CD14-positive monocyte (primary cell): ENCODE data around the gene IRS1. TPM values are rescaled to one million over a fixed set of nuclear protein-coding genes. Genes with fewer than 3 reads are reported as not detected.

Experiments
- DNase-seq, 3 donors: peaks; one replicate each; pipeline ENCODE4 v3.0.0-alpha.2; 2011 to 2022
- H2AFZ ChIP-seq: 2 replicates; pipeline ENCODE4 v1.6.0; 2012; ENCODE audit warnings: mild to moderate bottlenecking, low read depth, low read length, inconsistent platforms; ENCODE audit not compliant: insufficient read depth, poor library complexity, severe bottlenecking
- H3K27ac ChIP-seq, 2 donors: 1 replicate in 1 of 2; 2 replicates in 1 of 2; pipeline ENCODE4 v1.5.1; 2012 to 2013; ENCODE audit warnings: low read length in 2 of 2, control low read depth in 1 of 2, inconsistent platforms in 1 of 2, low read depth in 1 of 2, mild to moderate bottlenecking in 1 of 2
- H3K27me3 ChIP-seq, 2 donors: one replicate each; pipeline versions ENCODE4 v1.6.0 to v1.6.1; 2011 to 2013; ENCODE audit warnings: low read length in 2 of 2; ENCODE audit not compliant: control insufficient read depth in 2 of 2, insufficient read depth in 2 of 2
- H3K36me3 ChIP-seq, 2 donors: replicated peaks in 1 of 2; 1 replicate in 1 of 2; 2 replicates in 1 of 2; pipeline versions ENCODE4 v1.5.1 to v1.6.1; 2012 to 2013; ENCODE audit warnings: low read length in 2 of 2, control low read depth in 1 of 2, inconsistent platforms in 1 of 2, mild to moderate bottlenecking in 1 of 2; ENCODE audit not compliant: insufficient read depth in 2 of 2, control insufficient read depth in 1 of 2
- H3K4me1 ChIP-seq, 2 donors: 1 replicate in 1 of 2; 2 replicates in 1 of 2; pipeline versions ENCODE4 v1.5.1 to v1.6.1; 2012 to 2013; ENCODE audit warnings: low read length in 2 of 2, control low read depth in 1 of 2, inconsistent platforms in 1 of 2, mild to moderate bottlenecking in 1 of 2, moderate library complexity in 1 of 2; ENCODE audit not compliant: insufficient read depth in 2 of 2, control insufficient read depth in 1 of 2
- H3K4me2 ChIP-seq: replicated peaks from 2 replicates; pipeline ENCODE3; 2012; ENCODE audit warnings: low read length, moderate library complexity, mild to moderate bottlenecking; ENCODE audit not compliant: poor library complexity, severe bottlenecking; ENCODE audit errors: extremely low read depth
- H3K4me3 ChIP-seq, 3 experiments: fragments of 200-600 bp in 1 of 3; sonication (generic) in 1 of 3; replicated peaks in 1 of 3; 1 replicate in 2 of 3; 2 replicates in 1 of 3; pipeline ENCODE4 v1.5.1; 2011 to 2013; ENCODE audit warnings: low read length in 3 of 3, mild to moderate bottlenecking in 3 of 3, control low read depth in 2 of 3, low read depth in 2 of 3, inconsistent platforms in 1 of 3, moderate library complexity in 1 of 3
- H3K79me2 ChIP-seq: 2 replicates; pipeline ENCODE4 v1.6.0; 2012; ENCODE audit warnings: mild to moderate bottlenecking, control low read depth, inconsistent platforms, low read length, moderate library complexity; ENCODE audit not compliant: insufficient read depth
- H3K9ac ChIP-seq: 2 replicates; pipeline ENCODE4 v1.6.0; 2017; ENCODE audit warnings: low read length, mild to moderate bottlenecking; ENCODE audit not compliant: insufficient read depth, poor library complexity, severe bottlenecking
- H3K9me3 ChIP-seq, 2 donors: replicated peaks in 1 of 2; 1 replicate in 1 of 2; 2 replicates in 1 of 2; pipeline versions ENCODE4 v1.5.1 to v1.6.1; 2012 to 2013; ENCODE audit warnings: low read length in 2 of 2, control low read depth in 1 of 2; ENCODE audit not compliant: control insufficient read depth in 1 of 2, insufficient read depth in 1 of 2
- H4K20me1 ChIP-seq: 2 replicates; pipeline ENCODE4 v1.6.0; 2012; ENCODE audit warnings: mild to moderate bottlenecking, low read length, control low read depth, moderate library complexity; ENCODE audit not compliant: insufficient read depth
- H3K27ac Mint-ChIP-seq, 7 donors: one replicate each; pipeline ENCODE4 v1.8.0; 2020; ENCODE audit warnings: mild to moderate bottlenecking in 7 of 7, mixed read lengths in 7 of 7, moderate library complexity in 6 of 7, inconsistent platforms in 2 of 7
- H3K27me3 Mint-ChIP-seq, 3 donors: one replicate each; pipeline ENCODE4 v1.8.0; 2021 to 2022; ENCODE audit warnings: low read depth in 3 of 3, mild to moderate bottlenecking in 3 of 3, mixed read lengths in 3 of 3, moderate library complexity in 3 of 3, inconsistent platforms in 1 of 3
- H3K36me3 Mint-ChIP-seq, 2 donors: one replicate each; pipeline ENCODE4 v1.8.0; 2020; ENCODE audit warnings: mixed read lengths in 2 of 2, inconsistent platforms in 1 of 2, mild to moderate bottlenecking in 1 of 2
- H3K4me1 Mint-ChIP-seq: one replicate; pipeline ENCODE4 v1.8.0; 2020; ENCODE audit warnings: mild to moderate bottlenecking, mixed read lengths
- H3K4me3 Mint-ChIP-seq, 2 donors: one replicate each; pipeline ENCODE4 v1.8.0; 2020; ENCODE audit warnings: mild to moderate bottlenecking in 2 of 2, mixed read lengths in 2 of 2, moderate library complexity in 1 of 2
- H3K9me3 Mint-ChIP-seq, 7 donors: one replicate each; pipeline ENCODE4 v1.8.0; 2020 to 2022; ENCODE audit warnings: mixed read lengths in 7 of 7, mild to moderate bottlenecking in 6 of 7, moderate library complexity in 6 of 7, inconsistent platforms in 2 of 7
- CTCF ChIP-seq: fragments of 200-600 bp; IDR thresholded peaks from one replicate; pipeline ENCODE4 v1.8.0; 2022; ENCODE audit warnings: antibody characterized with exemption, mild to moderate bottlenecking
- WGBS: methylation state at CpG from one replicate; pipeline ENCODE4 v1.1.5; 2013; ENCODE audit warnings: missing lambda C conversion rate; ENCODE audit not compliant: insufficient coverage; 5-methylcytosine and 5-hydroxymethylcytosine counted together
- intact Hi-C, 2 donors: fragments of 100-400 bp; cut with micrococcal nuclease; formaldehyde crosslinking; loops; one replicate each; pipeline versions ENCODE4 v1.15.0 to v1.15.1; 2023
- polyA plus RNA-seq, 3 donors: library from polyadenylated mRNA; depleted of rRNA in 1 of 3; unstranded in 2 of 3; stranded (reverse) in 1 of 3; fragments of 300-500 nt in 2 of 3; fragments of >200 nt in 1 of 3; fragmentation: Illumina TruSeq in 2 of 3; gene quantifications; 1 replicate in 2 of 3; 2 replicates in 1 of 3; pipeline ENCODE4 v1.2.3, GENCODE V29; 2012 to 2021

The IRS1 gene
- polyA plus RNA-seq, 3 donors, result 0.10 to 0.19 TPM; not detected in 1

DNA sequence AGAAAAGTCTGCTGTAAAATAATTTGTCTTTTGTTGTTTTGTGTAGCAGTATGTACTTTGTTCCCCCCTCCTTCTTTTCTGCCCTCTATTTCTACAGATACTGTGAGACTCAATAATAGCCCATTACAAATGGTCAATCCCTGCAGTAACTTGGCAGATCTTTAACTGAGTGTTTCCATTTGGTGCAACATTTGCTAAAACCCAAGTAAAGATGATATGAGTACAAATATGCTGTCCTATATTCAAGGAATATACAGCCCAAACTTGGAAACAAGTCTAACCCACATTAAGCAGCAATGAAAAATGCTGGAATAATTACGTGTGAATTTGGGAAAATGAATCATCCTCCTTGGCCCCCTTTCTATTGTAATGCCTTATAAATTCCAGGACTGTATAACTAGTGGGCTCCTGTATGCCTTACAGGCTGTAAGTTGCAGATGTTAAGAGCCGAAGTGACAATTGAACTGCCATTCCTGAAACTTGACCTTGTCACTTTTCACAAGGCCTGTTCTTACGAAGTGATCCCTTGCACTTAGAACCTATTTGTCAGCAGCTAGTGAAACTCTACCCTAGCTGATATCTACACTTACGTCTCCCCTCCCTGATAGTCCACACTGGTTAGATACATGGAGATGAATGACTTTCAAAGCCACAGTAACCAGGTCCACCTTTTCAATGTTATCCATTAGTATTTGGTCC, 104.9 kb downstream of the IRS1 start:
- intact Hi-C loops, result no loop called here
- no peak overlapping the region for H3K4me3 Mint-ChIP-seq
- Histone ChIP-seq H3K9me3 (no peaks in the 10 kb centered on the region), H3K4me3 (no peak overlapping the region), H4K20me1 (no peaks in the 10 kb centered on the region), H3K36me3 (no peaks in the 10 kb centered on the region), H3K4me2 (no peak overlapping the region), H3K9ac (no peak overlapping the region), H3K27me3 (peaks cover 5 to 7% of the 10 kb centered on the region in 2 donors), H2AFZ (no peak overlapping the region), H3K4me1 (no peaks in the 10 kb centered on the region), H3K27ac (no peak overlapping the region), H3K79me2 (no peaks in the 10 kb centered on the region)
- peaks cover 0 to 4% (median 1%) of the 10 kb centered on the region in 7 donors for H3K9me3 Mint-ChIP-seq
- peaks cover 3 to 19% (median 5%) of the 10 kb centered on the region in 3 donors for H3K27me3 Mint-ChIP-seq
- no peak overlapping the region for H3K27ac Mint-ChIP-seq
- peaks cover 1% of the 10 kb centered on the region for H3K4me1 Mint-ChIP-seq
- H3K36me3 Mint-ChIP-seq, result no peaks in the 10 kb centered on the region
- 100% methylated on average over 1 of the region's 4 CpGs for WGBS
- DNase-seq, result no peak
- no peak for TF ChIP-seq CTCF

DNA sequence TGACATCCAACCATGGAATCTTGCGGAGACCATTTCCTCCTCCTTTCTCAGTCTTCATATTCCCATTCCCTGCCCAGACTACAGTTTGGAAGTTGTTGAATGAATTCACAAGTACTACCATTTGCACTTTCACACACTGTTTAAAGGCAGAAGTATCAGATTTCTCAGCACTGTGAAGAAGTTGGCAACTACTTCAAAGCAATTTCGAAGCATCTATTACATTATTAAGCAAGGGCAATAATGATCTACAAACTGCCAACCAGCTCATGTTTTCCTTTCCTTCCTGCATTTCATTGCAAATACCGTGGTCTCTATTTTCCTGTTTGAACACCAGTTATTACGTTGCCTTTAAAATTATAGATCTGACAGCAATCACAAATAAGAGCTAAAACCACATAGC, 105.5 kb downstream of the IRS1 start:
- Histone ChIP-seq H3K9ac (no peak overlapping the region), H3K4me2 (no peak overlapping the region), H3K9me3 (no peaks in the 10 kb centered on the region), H3K36me3 (no peaks in the 10 kb centered on the region), H3K4me1 (no peaks in the 10 kb centered on the region), H4K20me1 (no peaks in the 10 kb centered on the region), H3K27ac (no peak overlapping the region), H3K27me3 (peaks cover 5 to 7% of the 10 kb centered on the region in 2 donors), H3K4me3 (no peak overlapping the region), H2AFZ (no peak overlapping the region), H3K79me2 (no peaks in the 10 kb centered on the region)
- H3K4me3 Mint-ChIP-seq, result no peak overlapping the region
- no peak for DNase-seq
- TF ChIP-seq CTCF, result no peak
- peaks cover 0 to 2% (median 0%) of the 10 kb centered on the region in 7 donors for H3K9me3 Mint-ChIP-seq
- no peaks in the 10 kb centered on the region for H3K36me3 Mint-ChIP-seq
- intact Hi-C loops, result no loop called here
- H3K27me3 Mint-ChIP-seq, result peaks cover 2 to 19% (median 6%) of the 10 kb centered on the region in 3 donors
- H3K4me1 Mint-ChIP-seq, result peaks cover 1% of the 10 kb centered on the region
- no peak overlapping the region for H3K27ac Mint-ChIP-seq
- 0% methylated on average over 1 of the region's 4 CpGs for WGBS
